HPDE6-E6E7 (cell line): ENCODE measurements around the gene NR5A1.

Experiments
- DNase-seq: peaks from one replicate; pipeline ENCODE4 v3.0.0; 2011; ENCODE audit warnings: missing footprints; ENCODE audit errors: extremely low spot score

The NR5A1 gene

DNA sequence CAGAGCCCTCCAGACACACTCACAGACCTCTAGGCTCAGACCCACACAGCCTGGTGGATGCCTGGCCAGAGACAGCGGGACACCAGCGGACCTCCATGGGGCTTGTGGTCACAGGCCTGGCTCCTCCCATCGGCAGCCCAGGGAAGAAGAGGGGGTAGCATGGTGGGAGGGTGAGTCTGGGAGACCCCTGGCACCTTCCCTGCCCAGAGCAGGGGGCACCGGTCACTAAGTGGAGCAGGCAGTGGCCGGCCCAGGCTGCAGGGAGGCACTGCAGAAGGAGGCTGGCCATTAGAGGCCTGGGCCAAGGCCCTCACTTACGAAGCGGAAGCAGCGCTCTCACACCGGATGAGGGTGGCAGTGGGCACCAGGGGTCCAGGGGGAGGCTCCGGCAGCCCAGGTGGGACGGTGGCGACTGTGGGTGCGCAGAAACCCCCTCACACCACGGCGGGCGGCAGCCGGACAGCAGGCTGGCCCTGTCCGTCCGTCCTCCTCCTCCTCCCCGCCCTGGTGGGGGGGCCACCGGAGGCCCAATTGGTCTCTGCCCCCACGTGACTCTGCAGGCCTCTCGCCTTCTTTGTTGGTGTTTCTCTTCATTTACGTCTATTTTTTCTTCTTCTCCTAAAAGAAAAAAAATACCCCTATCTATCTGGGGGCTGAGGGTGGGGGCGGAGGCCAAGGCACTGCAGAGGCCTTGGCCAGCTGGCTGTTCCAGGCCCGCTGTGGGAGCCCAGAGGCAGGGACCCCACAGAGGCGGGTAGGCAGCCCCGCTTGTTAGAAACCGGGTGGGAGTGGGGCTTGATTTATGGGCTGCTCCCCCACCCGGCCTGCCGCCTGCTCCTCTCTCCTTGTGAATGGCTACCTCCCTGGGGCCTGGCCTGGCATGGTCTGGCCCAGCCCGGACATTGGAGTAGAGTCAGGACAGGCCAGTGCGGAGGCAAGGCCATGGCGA is at the start of gene NR5A1:
Gene NR5A1 (minus strand): TSS at position 469 of the 949 bp plus-strand sequence. CDS start 4,004 bp downstream, outside the sequence.
- no peak for DNase-seq

DNA sequence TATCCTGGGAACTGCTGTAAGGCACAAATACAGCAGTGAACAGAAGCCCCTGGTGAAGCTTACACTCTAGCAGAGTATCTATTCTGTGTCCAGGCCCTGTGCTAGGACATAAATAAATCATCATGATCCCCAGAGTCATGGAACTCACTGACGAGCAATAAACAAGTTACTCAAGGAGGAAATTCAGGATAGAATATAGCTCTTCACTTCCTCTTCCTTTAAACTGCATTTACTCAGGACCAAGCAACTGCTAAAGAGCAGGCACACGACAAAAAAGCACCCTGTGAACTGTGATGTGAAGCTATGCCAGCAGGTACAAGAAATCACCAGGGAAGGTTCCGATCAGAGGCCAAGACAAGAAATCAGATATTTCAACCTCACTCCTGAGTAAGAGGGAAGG is 47.8 kb upstream of the NR5A1 start:
- DNase-seq = no peak

DNA sequence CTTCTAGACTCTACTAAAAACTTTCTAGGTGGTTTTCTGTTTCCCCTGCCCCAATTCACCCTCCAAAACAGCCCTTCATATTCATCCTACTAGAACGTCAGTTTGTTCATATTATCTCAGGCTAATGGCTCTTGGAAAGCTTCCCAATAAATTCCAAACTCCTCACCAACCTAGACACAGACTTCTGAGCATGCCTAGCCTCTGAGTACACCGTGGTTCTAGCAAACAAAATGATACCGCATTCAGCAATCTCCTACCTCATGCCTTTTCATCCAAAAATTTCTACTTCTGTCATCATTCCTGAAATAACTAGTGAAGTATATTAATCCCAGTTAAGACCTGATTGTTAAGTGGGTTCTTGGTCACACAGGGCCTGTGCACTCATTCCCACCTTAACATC is 46.5 kb upstream of the NR5A1 start:
- DNase-seq = no peak

GRCh38 chr9:124552273-124552605 is 45.0 kb upstream of the NR5A1 start:
- DNase-seq = no peak

DNA sequence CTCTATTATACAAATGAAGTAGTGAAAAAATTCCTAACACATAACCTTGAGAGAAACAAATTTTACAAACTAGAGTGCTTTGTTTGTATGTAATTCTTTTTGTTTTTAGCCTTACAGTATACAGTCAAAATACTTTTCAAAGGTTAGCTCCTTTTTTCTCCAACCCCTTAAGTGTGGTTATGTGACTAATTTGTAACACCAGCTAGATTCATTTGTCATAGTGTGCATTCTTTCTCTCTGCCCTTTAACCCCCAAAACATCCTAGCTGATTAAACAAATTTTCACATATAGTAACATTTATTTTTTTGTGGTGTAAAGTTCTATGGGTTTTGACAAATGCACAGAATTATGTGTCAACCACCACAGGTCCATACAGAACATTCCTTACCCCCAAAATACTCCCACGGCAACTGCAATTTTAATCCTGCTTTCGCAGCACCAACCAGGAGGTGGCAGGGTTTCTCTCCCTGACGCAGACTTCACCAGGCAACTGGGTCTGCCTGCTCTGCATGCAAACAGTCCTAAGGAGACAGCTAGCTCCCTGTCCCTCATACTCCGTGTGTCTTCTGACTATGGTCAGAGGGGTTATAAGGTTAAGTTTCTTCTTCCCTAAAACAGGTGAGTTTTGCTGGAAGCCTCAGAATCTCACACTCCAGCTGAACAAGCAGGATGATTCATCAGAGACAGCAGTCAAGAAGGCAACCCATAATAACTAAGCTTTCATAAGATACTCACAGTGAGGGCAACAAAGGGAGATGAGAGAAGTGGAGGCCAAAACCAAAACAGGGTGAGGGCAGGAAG is 44.5 kb upstream of the NR5A1 start:
- peak; percentile 74 for DNase-seq

DNA sequence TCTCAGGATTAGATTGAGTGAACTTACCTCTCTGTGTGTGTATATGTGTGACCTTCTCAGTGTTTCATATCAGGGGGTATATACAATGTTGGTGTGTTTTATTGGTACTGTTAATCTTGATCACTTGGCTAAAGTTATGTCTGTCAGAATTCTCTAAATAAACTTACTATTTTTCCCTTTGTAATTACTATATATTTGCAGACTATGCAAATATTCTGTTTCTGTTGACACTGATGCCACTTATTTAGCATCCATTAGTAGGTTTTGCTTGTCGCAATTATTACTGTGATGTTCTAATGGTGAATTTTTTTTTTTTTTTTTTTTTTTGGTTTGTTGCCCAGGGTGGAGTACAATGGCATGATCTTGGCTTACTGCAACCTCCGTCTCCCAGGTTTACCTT is 42.9 kb upstream of the NR5A1 start:
- DNase-seq = no peak

GRCh38 chr9:124549016-124549415 is 41.8 kb upstream of the NR5A1 start:
- DNase-seq = no peak

GRCh38 chr9:124544535-124544934 is 37.3 kb upstream of the NR5A1 start:
- no peak for DNase-seq

- no peak for DNase-seq
Observed at GRCh38 chr9:124541824-124542223, 34.6 kb upstream of the NR5A1 start.

DNA sequence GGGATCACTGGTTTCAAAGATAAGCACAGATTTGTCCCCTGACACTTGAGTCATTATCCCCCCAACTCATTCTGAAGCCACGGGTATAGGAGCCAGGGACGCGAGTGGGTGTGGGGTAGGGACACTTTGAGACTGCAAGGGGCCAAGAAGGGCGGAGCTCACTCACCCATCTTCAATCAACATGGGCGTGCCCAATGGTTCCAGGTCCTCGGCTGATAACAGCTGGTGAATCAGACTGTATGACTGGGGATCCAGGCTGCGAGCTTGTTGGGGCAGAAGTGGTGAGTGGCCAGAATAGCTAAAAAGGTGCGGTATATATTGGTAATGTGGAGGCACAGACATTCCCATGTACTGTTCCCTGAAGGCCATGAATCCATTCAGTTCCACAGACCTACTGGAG is 30.7 kb upstream of the NR5A1 start:
- DNase-seq = no peak

DNA sequence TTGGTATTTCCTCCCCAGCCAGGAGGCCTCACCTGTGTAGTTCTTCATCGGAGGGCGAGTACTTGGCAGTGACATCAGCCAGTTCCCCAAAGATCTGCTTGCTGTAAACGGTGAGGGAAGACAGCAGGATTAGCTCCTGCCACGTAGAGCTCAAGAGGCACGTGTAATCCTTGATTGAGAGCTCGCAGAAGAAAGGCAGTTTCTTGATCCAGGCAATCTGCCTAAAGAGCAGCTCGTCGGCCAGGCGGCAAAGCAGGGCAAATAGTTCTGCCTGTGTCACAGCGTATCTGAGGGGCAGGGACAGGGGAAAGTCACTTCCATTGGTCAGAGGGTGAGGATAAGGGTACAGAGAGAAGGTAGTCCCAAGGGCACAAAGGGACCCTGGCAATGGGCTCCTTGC is 28.6 kb upstream of the NR5A1 start:
- DNase-seq = no peak

DNA sequence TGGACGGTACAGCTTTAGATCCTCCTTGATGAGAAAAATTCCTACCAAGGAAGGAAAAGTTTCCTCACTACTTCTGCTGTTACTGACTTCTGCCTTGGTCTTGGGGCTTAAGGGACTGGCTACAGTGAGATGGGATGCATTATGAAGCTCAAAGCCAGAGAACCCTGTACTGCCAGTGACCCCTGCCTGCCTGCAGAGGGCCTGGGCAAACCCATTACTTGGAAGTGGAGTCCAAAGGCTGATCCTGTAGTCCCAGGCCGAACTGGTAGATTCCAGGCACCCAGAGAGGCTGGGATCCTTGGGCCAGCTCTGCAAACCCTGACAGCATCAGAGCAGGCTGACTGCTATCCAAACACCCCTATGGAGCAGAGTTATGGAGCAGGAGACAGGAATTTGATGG is 25.7 kb upstream of the NR5A1 start:
- DNase-seq = no peak

DNA sequence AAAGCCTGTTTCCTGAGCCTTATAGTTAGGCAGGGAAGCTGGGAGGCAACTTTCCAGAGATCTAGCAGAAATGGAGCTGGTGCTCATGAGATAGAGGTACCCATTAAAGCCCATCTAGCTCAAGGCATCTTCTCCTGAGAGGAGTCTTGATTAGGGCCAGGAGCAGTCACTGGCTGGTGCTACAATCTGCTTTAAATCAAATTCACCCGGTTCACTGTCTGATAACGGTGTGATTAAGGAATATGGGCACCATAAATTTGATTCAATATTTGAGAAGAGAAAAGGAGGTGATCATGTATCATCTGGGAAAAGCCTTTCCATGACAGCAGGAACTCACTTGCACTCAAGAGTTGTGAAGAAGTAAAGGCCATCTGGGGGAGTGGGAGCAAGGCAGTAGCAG is 23.9 kb upstream of the NR5A1 start:
- no peak for DNase-seq

GRCh38 chr9:124530246-124530645 is 23.0 kb upstream of the NR5A1 start:
- DNase-seq = no peak

- DNase-seq = no peak
Observed at GRCh38 chr9:124527781-124528180, 20.6 kb upstream of the NR5A1 start.

DNA sequence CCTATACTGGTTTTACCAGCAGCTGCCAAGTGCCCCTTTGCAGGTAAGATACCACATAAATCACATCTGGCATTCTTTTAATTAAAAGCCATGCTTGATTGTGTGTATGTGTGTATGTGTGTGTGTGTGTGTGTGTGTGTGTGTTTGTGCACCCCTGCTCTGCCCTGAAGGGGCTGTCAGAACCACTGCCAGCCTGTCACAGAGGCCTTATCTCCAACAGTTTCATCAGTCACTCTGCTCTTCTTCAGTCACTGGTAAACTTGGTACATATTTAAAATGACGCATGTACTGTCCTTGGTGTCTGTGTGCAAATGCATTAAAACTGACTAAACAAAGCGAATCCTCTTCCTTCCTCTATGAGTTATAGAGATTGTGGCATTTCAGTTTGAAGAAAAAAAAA is 19.0 kb upstream of the NR5A1 start:
- no peak for DNase-seq

DNA sequence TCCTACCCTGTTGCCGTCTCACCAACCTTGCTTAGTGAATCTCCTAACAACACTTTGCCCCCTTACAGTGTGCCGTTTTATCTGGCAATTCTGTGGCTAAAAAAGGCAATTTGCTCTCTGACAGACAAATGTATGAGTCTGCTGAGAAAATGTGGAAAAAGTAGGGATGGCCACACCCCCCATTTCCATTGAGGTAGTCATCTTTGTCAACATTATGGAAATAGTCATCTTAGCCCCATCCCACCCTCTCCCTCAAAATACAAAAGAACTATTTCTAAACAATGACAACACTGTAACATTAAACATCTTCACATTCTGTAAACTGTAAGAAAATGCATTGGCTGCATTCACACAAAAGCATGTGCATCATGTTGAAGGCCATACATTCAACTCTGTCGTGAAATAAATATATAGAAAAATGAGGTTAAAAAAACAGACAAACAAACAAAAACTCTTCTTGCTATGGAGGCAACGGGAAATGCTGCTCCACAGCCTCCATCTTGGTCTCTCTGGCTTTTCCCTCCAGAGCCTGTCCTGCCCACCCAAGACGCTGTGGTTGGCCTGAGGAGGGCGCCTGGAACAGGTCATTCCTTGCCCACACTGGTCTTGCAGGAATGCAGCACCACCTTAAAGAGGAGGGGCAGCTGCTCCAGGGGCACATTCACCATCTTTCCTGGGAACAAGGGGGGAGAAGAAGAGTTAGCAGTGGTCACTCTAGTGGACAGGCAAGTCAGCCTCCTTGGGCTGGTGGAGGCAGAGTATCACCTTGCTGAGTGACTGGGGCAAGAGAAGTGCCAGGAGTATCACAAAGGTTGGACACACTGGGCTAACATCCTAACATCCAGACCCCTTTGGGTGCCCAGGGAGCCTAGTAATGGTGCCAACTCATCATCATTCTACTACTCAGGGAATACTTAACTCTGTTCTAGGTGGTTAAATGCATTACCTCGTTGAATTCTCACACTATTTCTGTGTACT is 15.2 kb upstream of the NR5A1 start:
- DNase-seq = no peak

GRCh38 chr9:124521142-124521541 is 13.9 kb upstream of the NR5A1 start:
- no peak for DNase-seq

- no peak for DNase-seq
Observed at GRCh38 chr9:124520206-124520596, 13.0 kb upstream of the NR5A1 start.

DNA sequence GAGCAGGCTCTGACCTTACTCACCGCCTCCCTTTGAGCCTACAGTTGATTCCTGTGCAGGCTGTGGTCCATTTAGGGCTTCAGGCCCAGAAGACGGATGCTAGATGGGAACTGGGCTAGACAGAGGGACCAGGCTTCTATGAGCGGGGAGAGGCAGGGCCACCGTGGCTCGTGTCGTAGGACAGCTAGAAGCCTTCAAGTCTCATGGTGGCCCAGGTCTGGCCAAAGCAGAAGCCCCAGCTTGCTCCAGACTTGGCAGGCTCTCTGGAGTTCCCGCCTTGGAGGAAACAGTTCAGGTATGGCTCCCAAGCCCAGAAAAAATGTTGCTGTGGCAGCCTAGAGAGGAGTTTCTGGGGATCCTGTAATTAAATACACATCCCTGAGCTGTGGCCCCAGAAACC is 10.9 kb upstream of the NR5A1 start:
- DNase-seq = no peak

GRCh38 chr9:124517600-124517999 is 10.4 kb upstream of the NR5A1 start:
- DNase-seq = no peak

DNA sequence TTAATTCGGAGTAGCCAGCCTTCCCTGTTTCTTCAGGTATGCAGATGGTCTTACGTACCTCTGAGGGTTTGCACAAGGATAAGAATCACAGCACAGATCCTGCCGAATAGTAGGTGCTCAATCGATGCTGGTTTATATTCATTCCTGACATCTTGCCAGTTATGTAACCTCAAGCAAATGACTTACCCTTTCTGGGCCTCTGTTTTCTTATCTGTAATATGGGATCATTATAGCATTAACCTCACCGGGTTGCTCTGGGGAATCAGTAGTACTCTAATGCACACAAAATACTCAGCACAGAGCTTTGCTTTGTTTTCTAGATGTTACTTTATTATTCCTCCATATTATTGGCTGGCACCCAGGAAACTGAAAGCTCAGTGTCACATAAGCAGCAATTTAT is 7.7 kb upstream of the NR5A1 start:
- no peak for DNase-seq
